Stromal cell of bone marrow (primary cell): ENCODE results near the gene P2RX2.

Experiments
- DNase-seq: peaks from one replicate; pipeline ENCODE4 v3.0.0-alpha.2; 2012; ENCODE audit warnings: low read depth

The P2RX2 gene

DNA sequence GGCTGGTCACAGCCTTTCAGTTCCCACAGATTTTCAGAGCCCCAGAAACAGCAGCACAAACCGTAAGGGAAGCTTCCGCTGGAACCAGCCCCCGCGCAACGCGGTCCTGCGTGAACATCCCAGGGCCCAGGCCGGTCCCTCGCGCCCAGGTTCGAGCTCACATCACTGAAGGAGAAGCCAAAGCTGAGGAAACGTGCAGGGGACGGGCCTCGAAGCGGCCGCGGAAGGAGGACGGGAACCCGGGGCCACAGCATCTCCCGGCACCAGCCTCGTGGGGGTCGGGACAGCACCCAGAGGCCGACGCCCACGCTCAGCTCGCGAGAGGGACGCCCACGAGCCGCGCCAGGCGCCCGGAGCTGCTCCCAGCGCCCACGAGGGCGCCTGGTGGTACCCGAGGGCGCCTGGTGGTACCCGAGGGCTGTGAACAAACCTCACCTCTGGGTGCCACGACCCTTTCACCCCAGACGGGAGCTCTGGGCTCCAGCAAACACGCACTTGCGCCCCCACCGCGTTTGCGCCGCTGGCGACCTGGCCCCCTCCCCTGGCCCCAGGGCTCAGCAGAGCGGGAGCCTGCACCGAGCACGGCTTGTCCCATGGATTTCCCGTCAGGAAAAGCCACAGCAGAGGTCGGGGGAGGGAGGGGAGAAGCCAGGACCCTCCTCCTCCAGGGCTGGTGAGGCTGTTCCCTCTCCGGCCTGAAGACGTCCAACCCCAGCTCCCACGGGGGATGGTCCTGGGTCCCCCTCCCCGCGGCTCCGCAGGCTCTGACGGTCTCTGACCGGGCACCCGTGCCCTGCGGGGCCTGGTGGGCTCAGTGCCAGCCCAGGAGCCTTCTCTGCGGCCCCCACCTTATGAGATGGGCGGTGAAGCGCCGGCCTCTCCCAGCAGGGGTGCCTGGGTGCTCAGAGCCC is 15.1 kb upstream of the P2RX2 start:
- no peak for DNase-seq

DNA sequence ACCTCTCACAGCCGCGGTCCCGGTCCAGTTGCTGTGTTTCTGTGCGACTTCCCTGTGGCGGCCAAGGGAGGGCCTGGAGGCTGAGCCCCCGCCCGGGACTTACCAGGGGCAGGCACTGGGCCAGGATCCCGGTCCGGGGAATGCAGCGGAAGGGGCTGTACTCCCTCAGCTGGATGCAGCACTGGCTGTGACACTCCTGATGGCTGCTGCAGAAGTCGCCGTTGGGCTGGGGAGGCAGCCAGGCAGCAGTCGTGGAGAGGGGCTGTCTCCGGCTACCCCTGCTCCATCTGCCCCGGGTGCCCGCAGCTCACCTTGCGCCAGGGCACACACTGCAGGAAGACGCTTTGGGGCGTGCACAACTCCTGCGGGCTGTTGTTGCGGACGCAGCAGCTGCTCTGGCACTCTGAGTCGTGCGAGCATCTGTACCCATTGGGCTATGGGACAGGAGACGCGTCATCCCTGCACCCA is 14.4 kb upstream of the P2RX2 start:
- DNase-seq = no peak

DNA sequence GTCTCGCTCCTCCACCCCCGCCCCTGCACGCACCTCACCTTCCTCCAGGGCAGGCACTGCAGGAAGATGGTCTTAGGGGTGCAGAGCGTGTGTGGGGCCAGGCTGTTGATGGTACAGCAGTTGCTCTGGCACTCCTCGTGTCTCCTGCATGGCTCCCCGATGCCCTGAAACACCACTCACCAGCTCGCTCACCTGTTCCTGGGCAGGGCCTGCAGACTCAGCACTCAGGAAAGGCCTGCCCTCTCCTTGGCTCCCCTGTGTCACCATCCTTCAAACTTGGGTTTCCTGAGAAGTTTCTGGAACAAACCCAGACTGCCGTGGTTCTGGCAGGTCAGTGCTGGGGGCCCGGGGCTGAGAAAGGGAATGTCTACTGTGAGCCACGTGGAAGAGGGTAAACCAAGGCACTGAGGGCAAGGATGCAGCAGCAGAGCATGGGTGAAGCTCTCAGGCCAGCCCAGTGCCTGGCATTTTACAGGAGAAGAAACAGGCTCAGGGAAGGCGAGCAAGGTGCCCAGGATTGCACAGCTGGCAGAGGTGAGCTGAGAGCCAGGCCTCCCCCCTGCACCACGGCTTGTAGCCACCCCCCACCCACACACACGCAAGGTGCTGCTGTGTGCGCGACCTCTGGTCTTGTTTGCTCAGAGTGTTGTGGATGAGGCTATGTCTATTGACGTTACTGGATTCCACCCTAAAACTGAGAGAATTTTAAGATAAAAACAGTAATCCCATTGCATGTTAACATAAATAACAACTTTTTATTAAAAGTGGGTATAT is 13.7 kb upstream of the P2RX2 start:
- no peak for DNase-seq

DNA sequence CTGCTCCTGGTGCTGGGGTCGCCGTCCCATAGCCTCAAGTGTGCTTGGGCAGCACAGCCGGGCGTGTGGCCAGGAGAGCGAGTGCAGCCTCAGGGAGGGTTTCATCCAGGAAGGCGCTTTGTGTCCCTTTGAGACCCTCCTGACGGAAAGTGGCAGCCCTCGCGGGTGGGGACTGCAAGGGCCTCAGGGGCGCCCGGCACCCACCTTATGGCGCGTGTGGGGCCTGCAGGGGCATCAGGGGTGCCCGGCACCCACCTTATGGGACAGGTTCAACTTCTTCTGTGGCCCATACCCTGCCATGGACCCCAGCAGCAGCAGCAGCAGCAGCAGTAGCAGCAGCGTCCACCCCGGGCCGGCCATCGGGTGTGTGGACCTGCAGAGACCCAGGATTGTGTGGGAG is 12.7 kb upstream of the P2RX2 start:
- DNase-seq = no peak

DNA sequence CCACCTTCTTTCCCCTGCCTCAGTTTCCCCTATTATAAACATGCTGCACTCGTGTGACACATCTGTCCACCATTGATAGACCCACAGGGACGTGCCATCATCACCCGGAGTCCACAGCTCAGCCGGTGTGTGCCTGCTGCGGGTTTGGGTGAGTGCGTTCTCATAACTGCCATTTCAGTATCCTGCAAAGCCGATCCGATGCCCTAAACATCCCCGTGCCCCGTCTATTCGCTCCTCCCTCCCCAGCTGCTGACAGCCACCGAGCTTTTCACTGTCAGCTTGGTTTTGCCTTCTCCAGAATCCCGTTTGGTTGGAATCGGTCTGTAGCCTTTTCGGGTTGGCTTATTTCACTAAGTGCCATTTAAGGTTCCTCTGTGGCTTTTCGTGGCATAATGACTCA is 12.1 kb upstream of the P2RX2 start:
- no peak for DNase-seq

DNA sequence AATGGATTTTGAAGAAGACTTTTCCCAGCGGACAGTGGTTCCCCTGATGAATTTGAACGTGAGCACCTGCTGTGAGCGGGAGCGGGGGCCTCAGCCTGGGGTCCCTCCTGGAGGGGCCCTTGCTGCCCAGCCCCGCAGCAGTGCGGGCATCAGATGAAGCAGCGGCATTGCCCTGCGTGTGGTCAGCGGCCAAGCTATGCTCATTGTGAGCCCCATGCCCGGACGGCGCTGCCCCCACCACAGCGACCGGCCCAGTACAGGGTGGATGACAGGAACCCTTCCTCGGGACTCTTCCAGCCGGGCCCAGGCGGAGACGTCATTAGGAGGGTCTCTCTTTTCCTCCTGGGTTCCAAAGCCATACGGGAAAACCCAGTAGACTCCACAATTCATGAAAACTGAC is 11.6 kb upstream of the P2RX2 start:
- no peak for DNase-seq

DNA sequence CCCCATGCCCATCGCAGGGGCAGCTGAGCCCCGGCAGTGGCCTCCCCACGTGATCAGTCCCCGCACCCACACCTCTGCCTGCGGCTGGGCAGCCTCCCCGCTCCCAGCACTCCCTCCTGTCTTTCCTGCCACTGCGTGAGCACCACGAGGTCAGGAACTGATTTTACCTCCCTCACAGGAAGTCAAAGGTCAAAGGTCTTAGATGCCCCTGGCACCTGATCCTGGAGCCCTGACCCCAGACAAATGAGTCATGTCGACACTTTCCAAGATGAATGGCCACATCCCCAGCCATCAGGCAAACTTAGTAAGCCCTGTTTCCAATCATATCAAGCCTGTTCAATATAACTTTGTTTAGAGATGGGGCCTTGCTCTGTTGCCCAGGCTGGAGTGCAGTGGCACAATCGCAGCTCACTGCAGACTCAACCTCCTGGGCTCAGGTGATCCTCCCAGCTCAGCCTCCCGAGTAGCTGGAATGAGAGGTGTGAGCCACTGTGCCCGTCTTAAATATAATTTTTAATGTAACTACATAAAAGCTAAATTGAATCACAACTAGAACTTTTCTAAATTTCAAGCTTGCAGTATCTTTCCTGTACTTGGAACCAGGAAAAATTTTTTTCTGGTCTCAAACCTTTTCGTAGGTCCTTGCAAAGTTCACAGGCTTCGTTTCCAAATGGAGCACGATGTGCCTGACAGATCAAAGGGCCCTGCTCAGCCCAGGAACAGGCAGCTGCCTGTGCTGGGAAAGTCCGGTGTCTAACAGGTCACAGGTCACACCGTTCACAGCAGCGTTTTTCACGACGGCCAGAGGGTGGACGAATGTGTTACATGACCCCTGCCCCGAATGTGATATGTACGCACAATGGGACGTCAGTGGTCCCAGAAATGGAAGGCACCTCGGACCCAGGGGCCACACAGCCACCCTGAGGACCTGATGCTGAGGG is 10.1 kb upstream of the P2RX2 start:
- no peak for DNase-seq

DNA sequence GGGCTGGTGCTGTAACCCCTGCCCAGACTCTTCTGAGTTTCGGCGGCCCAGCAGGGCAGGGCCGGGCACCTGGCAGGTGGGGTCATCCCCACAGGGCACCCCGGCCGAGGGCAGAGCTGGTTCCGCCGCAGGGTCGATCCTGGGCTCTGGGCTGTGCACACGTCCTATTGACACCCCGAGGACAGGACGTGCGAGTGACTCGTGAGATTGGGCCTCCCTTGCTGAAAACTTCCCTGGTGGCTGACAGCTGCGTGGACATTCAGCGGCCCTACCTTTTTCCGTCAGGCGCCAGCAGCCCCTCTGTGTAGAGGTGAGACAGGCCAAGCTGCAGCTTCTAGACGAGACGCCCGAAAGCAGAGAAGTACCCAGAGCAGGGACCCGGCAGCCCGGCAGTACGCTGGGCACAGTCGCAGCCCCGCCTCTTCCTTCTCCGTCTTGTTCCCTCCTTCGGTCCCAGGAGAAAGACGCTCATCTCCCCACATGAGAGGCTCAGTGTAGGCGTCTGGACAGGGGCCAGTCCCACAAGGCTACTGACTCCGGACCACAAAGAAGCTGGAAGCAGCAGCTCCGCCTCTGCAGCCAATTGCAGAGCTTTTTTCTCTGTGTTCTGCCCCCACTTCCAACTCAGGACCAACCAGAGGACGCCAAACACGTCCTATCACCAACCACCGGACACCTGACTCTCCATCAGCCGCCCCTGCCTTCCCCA is 8.4 kb upstream of the P2RX2 start, which contains the start of gene LRCOL1:
Gene LRCOL1, minus strand, starts transcription at position 532 of the 709 bp plus-strand sequence. CDS start 4,331 bp downstream, outside the sequence.
- DNase-seq = peak; percentile 78

DNA sequence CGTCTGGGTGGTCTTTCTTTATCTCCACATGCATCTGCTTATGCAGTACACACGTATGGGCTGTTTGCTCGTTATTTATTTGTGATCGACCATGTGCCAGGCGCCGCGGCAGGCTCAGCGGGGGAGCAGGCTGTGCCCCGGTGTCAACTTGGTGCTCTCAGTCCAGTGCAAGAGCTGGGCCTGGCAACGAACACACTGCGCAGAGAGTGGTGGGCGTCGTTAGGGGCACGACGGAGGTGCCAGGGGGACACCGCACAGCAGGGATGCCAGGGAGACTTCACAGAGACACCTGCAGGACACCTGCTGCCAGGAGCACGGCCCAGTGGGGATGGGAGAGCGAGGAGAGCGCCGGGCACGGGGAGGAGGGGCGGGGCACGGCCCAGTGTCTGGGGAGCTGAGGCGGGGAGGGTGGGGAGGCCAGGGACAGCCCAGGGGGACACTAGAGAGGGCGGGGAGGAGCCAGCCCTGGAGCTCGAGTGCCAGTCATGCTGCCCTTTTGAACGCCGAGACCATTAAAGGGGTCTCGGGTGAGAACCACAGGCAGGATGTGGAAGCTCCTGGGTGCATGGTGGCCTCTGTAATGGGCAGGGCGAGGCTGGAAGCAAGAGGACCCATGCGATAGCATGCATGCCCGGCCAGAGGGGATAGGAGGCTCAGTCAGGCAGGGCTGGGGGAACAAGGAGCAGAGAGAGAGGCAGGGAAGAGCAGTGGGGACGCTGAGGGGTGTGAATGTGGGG is 7.5 kb upstream of the P2RX2 start:
- no peak for DNase-seq

DNA sequence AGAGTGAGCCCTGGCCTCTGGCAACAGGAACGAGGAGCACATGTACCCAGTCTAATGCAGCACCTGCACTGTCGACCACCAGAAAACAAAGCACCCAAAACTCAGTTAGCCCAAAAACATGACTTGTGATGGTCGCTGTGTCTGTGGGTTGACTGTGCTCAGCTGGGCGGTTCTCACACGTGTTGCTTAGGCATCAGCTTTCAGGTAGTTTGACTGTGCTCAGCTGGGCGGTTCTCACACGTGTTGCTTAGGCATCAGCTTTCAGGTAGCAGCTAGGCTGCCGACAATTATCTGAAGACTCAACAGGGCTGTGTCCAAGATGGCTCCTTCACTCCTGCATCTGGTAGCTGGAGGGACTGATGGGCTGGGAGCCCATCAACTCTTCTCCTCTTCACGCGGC is 7.0 kb upstream of the P2RX2 start:
- no peak for DNase-seq

DNA sequence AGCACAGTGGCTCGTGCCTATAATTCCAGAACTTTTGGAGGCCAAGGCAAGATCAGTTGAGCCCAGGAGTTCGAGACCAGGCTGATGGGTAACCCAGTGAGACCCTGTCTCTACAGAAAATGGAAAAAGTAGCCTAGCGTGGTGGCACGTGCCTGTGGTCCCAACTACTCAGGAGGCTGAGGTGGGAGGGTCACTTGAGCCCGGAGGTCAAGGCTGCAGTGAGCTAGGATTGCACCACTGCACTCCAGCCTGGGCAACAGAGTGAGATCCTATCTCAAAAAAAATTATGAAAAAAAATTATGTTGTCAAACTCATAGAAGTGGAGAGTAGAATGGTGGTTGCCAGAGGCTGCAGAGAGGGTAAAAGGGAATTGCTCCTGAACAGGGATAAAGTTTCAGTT is 4.5 kb upstream of the P2RX2 start:
- DNase-seq = no peak

DNA sequence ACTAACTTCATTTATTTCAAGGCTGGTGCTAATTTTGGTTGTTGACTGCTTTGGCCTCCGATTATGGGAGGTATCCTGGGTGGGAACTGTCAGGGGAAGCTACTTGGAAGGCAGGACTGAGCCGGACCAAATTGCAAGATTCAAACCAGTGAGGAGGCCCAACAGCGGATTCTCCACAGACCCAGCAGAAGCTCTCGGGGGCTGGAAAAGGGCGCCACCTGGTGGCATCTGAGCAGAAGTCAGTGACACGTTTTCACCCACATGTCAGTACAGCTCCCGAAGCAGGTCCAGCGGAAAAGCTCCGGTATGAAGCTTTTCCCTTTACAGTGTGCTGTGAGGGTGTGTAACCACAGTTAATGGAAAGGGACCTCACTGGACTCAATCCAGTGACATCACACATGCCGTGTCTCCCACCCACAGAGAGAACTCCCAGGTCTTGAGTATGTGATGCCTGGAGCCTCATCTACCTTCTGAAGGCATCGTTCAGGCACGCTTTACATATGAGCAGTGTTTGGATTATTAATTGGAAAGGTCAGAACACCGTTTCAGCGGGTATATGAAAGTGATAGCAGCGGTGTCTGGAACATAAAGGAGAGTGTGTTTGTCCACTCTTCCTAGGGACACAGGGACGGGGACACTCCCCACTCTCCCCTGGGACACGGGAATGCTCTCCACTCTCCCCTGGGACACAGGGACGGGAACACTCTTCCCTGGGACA is 3.6 kb upstream of the P2RX2 start:
- peak; percentile 73 for DNase-seq

DNA sequence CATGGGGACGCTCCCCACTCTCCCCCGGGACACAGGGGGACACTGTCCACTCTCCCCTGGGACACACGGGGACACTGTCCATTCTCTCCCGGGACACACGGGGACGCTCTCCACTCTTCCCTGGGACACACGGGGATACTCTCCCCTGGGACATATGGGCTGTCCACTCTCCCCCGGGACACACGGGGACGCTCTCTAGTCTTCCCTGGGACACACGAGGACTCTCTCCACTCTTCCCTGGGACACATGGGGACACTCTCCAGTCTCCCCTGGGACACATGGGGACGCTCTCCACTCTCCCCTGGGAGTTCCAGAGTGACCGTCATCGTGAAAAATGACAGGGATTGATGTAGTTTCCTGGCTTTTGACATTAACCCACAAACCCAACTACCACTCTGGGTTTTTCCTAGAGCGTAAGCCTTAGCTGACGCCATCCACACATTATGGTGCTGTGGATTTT is 3.0 kb upstream of the P2RX2 start:
- no peak for DNase-seq

DNA sequence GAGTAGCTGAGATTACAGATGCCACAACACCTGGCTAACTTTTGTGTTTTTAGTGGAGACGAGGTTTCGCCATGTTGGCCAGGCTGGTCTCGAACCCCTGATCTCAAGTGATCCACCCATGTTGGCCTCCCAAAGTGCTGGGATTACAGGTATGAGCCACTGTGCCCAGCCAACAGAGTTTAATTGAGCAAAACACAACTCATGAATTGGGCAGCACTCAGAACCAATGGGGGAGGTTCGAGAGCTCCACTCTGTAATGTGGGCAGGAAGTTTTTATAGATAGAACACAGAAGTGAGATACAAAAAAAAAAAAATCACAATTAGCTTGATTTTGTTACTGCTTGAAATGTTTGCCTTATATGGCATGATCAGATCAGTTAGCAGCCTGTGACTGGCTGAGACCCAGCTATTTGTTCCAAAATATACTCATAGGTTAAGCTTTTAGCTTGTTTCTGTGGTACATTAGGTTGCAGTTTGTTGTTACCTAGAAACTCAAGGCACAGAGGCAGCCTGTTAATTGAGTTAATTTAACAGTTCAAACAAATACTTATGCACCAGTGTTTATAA is 1.4 kb upstream of the P2RX2 start:
- no peak for DNase-seq

DNA sequence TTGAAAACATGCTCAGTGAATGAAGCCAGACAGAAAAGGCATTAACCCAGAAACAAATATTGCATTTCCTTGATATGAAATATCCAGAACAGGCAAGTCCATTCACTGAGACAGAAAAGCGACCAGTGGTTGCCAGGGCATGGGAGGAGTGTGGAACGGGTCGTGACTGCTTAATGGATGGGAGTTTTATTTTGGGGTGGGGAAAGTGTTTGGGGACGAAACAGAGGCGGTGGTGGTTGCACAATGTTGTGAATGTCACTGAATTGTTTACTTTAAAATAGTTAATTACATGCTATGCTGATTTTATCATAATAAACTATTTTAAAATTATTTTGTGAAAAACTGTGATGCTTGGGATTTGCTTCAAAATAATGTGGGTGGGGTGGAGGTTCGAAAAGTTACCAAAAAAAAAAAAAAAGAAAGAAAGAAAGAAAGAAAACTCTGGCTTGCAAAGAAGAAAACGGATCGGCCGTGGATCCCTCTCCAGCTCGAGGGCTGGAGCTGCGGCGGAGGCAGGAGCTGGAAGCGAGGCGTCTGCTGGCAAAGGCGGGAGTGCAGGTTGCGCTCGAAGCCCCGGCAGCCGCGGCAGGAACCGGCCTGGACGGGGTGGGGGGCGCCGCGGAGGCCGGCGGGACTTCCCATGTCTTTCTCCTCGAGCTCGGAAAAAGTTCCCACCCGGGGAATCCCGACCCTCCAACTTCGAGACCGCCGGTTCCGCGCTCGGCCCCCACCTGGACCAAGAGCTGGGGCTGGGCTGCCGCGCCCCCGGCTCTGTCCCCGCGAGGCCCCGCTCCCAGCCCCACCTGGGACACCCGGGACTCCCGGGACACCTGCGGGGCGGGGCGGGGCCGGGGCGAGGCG is 524 bp upstream of the P2RX2 start:
- no peak for DNase-seq

DNA sequence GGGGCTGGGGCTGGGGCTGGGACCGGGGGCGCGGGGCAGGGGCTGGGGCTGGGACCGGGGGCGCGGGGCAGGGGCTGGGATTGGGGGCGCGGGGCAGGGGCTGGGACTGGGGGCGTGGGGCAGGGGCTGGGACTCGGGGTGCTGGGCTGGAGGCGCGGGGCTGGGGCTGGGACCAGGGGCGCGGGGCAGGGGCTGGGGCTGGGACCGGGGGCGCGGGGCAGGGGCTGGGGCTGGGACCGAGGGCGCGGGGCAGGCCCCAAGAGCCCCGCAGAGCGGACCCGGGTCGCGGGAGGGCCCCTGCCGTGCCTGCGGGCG is 452 bp downstream of the P2RX2 start:
- no peak for DNase-seq

DNA sequence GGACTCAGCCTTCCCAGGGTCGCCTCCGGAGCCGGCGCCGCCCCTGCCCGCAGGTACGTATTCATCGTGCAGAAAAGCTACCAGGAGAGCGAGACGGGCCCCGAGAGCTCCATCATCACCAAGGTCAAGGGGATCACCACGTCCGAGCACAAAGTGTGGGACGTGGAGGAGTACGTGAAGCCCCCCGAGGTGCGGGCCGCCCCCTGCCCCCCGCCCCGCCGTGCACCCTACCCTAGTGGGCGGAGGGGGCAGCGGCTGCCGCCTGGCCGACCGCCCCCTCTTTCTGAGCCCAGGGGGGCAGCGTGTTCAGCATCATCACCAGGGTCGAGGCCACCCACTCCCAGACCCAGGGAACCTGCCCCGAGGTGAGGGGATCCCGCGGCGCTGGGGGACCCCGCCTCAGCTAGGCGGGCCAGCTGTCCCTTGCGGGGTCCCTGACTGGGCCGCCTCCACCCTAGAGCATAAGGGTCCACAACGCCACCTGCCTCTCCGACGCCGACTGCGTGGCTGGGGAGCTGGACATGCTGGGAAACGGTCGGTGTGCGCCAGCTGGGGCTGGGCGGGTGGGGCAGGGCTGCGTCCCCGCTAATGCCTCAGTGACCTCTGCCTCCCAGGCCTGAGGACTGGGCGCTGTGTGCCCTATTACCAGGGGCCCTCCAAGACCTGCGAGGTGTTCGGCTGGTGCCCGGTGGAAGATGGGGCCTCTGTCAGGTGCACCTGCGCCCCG is 973 bp downstream of the P2RX2 start:
- no peak for DNase-seq
